K562 (cell line): ENCODE measurements around the gene ARL8A. TPM values are rescaled to one million over a fixed set of nuclear protein-coding genes. Genes with fewer than 3 reads are reported as not detected.

Source experiments
- CUX1 ChIP-seq: fragments of 200-800 bp; sonication (Bioruptor generic); IDR thresholded peaks from 2 replicates; pipeline ENCODE4 v1.6.1; 2016; ENCODE audit warnings: missing genetic modification characterization, missing compliant biosample characterization
- HBP1 ChIP-seq: fragments of 450-650 bp; formaldehyde crosslinking; IDR thresholded peaks from 2 replicates; pipeline ENCODE4 v1.4.0; 2022; ENCODE audit warnings: missing genetic modification characterization
- IRF9 ChIP-seq: fragments of 450-650 bp; IDR thresholded peaks from 2 replicates; pipeline ENCODE4 v1.6.1; 2016; ENCODE audit warnings: missing biosample characterization, missing genetic modification characterization
- RBM17 ChIP-seq: fragments of 200-400 bp; formaldehyde crosslinking; IDR thresholded peaks from 2 replicates; pipeline ENCODE4 v1.6.1; 2017; ENCODE audit warnings: low read depth, mild to moderate bottlenecking, low read length, borderline replicate concordance
- SMARCE1 ChIP-seq: fragments of 450-650 bp; IDR thresholded peaks from 2 replicates; pipeline ENCODE4 v1.7.1; 2016; ENCODE audit warnings: mild to moderate bottlenecking
- SP2 ChIP-seq: IDR thresholded peaks from 2 replicates; pipeline ENCODE4 v1.6.1; 2011; ENCODE audit warnings: mild to moderate bottlenecking, low read depth, low read length, moderate library complexity; ENCODE audit not compliant: poor library complexity, severe bottlenecking; ENCODE audit errors: extremely low read depth
- STAG1 ChIP-seq: sonication (generic); formaldehyde crosslinking; IDR thresholded peaks from 2 replicates; pipeline ENCODE4 v1.5.0; 2020; ENCODE audit warnings: missing genetic modification reagents, borderline replicate concordance
- TAF9B ChIP-seq: fragments of 450-650 bp; IDR thresholded peaks from 2 replicates; pipeline ENCODE4 v1.6.1; 2018; ENCODE audit warnings: mild to moderate bottlenecking; ENCODE audit not compliant: partially characterized antibody
- TCFL5 ChIP-seq: fragments of 250-450 bp; sonication (Bioruptor Pico); conservative IDR thresholded peaks from 2 replicates; pipeline ENCODE4 v1.6.1; 2021; ENCODE audit warnings: mild to moderate bottlenecking, moderate library complexity, matching md5 sums
- ZBTB33 ChIP-seq: sonication (generic); formaldehyde crosslinking; IDR thresholded peaks from 2 replicates; pipeline ENCODE4 v1.8.1; 2023; ENCODE audit warnings: mild to moderate bottlenecking, missing genetic modification reagents
- ZFP36 ChIP-seq: fragments of 150-350 bp; IDR thresholded peaks from 2 replicates; pipeline ENCODE4 v1.6.1; 2018; ENCODE audit warnings: low read length, low read depth; ENCODE audit not compliant: partially characterized antibody
- ZNF12 ChIP-seq: sonication (generic); formaldehyde crosslinking; IDR thresholded peaks from 2 replicates; pipeline ENCODE4 v1.4.0; 2020; ENCODE audit warnings: mild to moderate bottlenecking, missing genetic modification reagents
- ZNF280B ChIP-seq: fragments of 250-450 bp; sonication (Bioruptor Pico); IDR thresholded peaks from 2 replicates; pipeline ENCODE4 v1.5.1; 2021; ENCODE audit warnings: mild to moderate bottlenecking
- ZNF584 ChIP-seq: fragments of 200-800 bp; sonication (Bioruptor generic); IDR thresholded peaks from 2 replicates; pipeline ENCODE4 v1.6.1; 2016; ENCODE audit warnings: low read depth, mild to moderate bottlenecking, missing genetic modification characterization, missing compliant biosample characterization
- polyA plus RNA-seq, 8 experiments: library from polyadenylated mRNA; depleted of rRNA in 4 of 8; stranded (reverse) in 5 of 8; unstranded in 3 of 8; fragments of >200 nt; fragmentation: Nextera tagmentation in 2 of 8; fragmentation: Illumina TruSeq in 1 of 8; extraction: Ambion mirVana in 2 of 8; extraction: Trizol in 1 of 8; gene quantifications; 2 replicates each; pipeline versions ENCODE4 v1.2.1 to v1.2.3, GENCODE V29; 2011 to 2014; ENCODE audit warnings: inconsistent platforms in 1 of 8, missing spikeins in 1 of 8
- total RNA-seq, 7 experiments: library from RNA; depleted of rRNA in 6 of 7; stranded (reverse); fragments of >200 nt in 6 of 7; fragmentation: Illumina TruSeq in 2 of 7; extraction: Trizol in 2 of 7; gene quantifications; 2 replicates each; pipeline versions ENCODE4 v1.2.1 to v1.2.3, GENCODE V29; 2011 to 2021; ENCODE audit warnings: low replicate concordance in 1 of 7

The ARL8A gene
- total and polyA plus RNA-seq, 9 of the 15 experiments (the other 6 are each of a cell fraction or from before 2014, with no cell fraction given) = 0.17 to 27.3 (median 15.6) TPM

GRCh38 chr1:202160377-202160940 lies 15.9 kb upstream of the ARL8A start, which contains the start of gene PTPN7 (continued):
- TF ChIP-seq CUX1 (CRISPR knock-in tag) (no peak; the same call in 1 of the 2 replicates), SMARCE1 (no peak), ZNF280B (no peak), HBP1 (CRISPR knock-in tag) (0 out of 2 replicates have a peak, but pooled peaks have one; percentile 7), IRF9 (no peak), SP2 (no peak), ZBTB33 (CRISPR knock-in tag) (no peak), STAG1 (CRISPR knock-in tag) (no peak), RBM17 (no peak), TCFL5 (no peak), ZNF12 (CRISPR knock-in tag) (no peak), TAF9B (no peak), ZFP36 (no peak), ZNF584 (CRISPR knock-in tag) (peak; percentile 5; the same call in 1 of the 2 replicates)
